Astrocyte of the spinal cord (primary cell): ENCODE measurements around the gene ZNF30.

Experiments used
- DNase-seq: peaks from one replicate; pipeline ENCODE4 v3.0.0; 2011; ENCODE audit warnings: low read depth, low spot score
- H3K4me3 ChIP-seq: 2 replicates; pipeline ENCODE4 v1.5.1; 2011; ENCODE audit warnings: low read depth, mild to moderate bottlenecking, low read length, moderate library complexity
- CTCF ChIP-seq: IDR thresholded peaks from 2 replicates; pipeline ENCODE4 v1.5.1; 2012; ENCODE audit warnings: low read depth, mild to moderate bottlenecking, low read length, inconsistent platforms
- in situ Hi-C: cut with HindIII; loops from 2 replicates; pipeline ENCODE4 v1.10.0; 2017; ENCODE audit warnings: low sequenced_read_pairs

ZNF30 gene

GRCh38 chr19:34926685-34927375 is at the start of gene ZNF30:
ZNF30 (plus strand) TSS chr19:34926903; CDS start chr19:34929948, 3,045 bp downstream.
- no peak for TF ChIP-seq CTCF
- DNase-seq: peak; percentile 94
- in situ Hi-C loops: no loop called here
- peak within 1 kb of the TSS; percentile 79 for H3K4me3 ChIP-seq

- H3K4me3 ChIP-seq: no peak overlapping the region
- no peak for DNase-seq
- in situ Hi-C loops: no loop called here
- no peak for TF ChIP-seq CTCF
These were observed 47.1 kb upstream of the ZNF30 start for GRCh38 chr19:34879563-34879962.

- TF ChIP-seq CTCF: no peak
- in situ Hi-C loops: no loop called here
- H3K4me3 ChIP-seq: no peak overlapping the region
- no peak for DNase-seq
These were observed 46.7 kb upstream of the ZNF30 start for GRCh38 chr19:34880034-34880433.

GRCh38 chr19:34881982-34882381 is 44.7 kb upstream of the ZNF30 start:
- no peak for TF ChIP-seq CTCF
- in situ Hi-C loops: no loop called here
- no peak overlapping the region for H3K4me3 ChIP-seq
- DNase-seq: no peak

GRCh38 chr19:34888091-34888490 is 38.6 kb upstream of the ZNF30 start:
- no peak overlapping the region for H3K4me3 ChIP-seq
- no peak for DNase-seq
- in situ Hi-C loops: no loop called here
- no peak for TF ChIP-seq CTCF

- TF ChIP-seq CTCF: no peak
- no peak for DNase-seq
- no peak overlapping the region for H3K4me3 ChIP-seq
- in situ Hi-C loops: no loop called here
These were observed 26.5 kb upstream of the ZNF30 start for GRCh38 chr19:34900245-34900644.
